Measurements from ENCODE around the gene S100A12. TPM values are rescaled to one million over a fixed set of nuclear protein-coding genes. Genes with fewer than 3 reads are reported as not detected.

Gene S100A12
- total RNA-seq, 1 experiment from 2014 or later: not detected

GRCh38 chr1:153349363-153350320 lies 25.8 kb downstream of the S100A12 start:
- H3K14ac ChIP-seq (ENCODE audit: insufficient read depth, low read length): no peak overlapping the region; the same call in 1 of the 2 replicates
- no peak overlapping the region for H3K56ac ChIP-seq (ENCODE audit: insufficient read length, low read depth, low read length)
- DNase-seq: no peak
- H3K18ac ChIP-seq (ENCODE audit: insufficient read length, low read depth, low read length): no peak overlapping the region
- Mint-ChIP-seq H3K27ac (no peak overlapping the region), H3K27me3 (ENCODE audit: low read depth) (peaks cover 29% of the 10 kb centered on the region), H3K9me3 (no peaks in the 10 kb centered on the region), H3K4me1 (no peaks in the 10 kb centered on the region), H3K4me3 (no peak overlapping the region), H3K36me3 (ENCODE audit: insufficient read depth in 1 of 3, low read depth in 3 of 3) (no peaks in the 10 kb centered on the region; a peak in 1 of 7 replicates)
- H3K4me2 ChIP-seq (ENCODE audit: insufficient read depth, insufficient read length, low read length): no peak overlapping the region
- no peak overlapping the region for H3K9ac ChIP-seq (ENCODE audit: extremely low read depth, insufficient read length, low read length)
- TF ChIP-seq CTCF (conservative IDR thresholded peaks at IDR 0.05): no peak
- H3K4ac ChIP-seq (ENCODE audit: low read depth, low read length): no peak overlapping the region
- H3K23ac ChIP-seq (ENCODE audit: insufficient read length, low read depth, low read length): no peak overlapping the region
- no peak overlapping the region for H4K8ac ChIP-seq (replicated peaks; ENCODE audit: insufficient read length, low read depth, low read length)
- H3K79me2 ChIP-seq (ENCODE audit: insufficient read depth, low read length): no peaks in the 10 kb centered on the region
- no peak overlapping the region for H3K27ac ChIP-seq (ENCODE audit: insufficient read length, low read depth, low read length)
- H3K23me2 ChIP-seq (ENCODE audit: insufficient read length, low read depth, low read length, poor library complexity, severe bottlenecking): no peaks in the 10 kb centered on the region
- H2BK5ac ChIP-seq (ENCODE audit: insufficient read length, low read length): no peak overlapping the region
- H3K79me1 ChIP-seq (ENCODE audit: insufficient read depth, low read depth, low read length, poor library complexity, severe bottlenecking): no peaks in the 10 kb centered on the region
- H2AK5ac ChIP-seq (ENCODE audit: insufficient read length, low read length): no peak overlapping the region
- H4K91ac ChIP-seq (ENCODE audit: insufficient read length, low read depth, low read length): no peak overlapping the region
- no peak overlapping the region for H2AFZ ChIP-seq (ENCODE audit: low read length)
- no peaks in the 10 kb centered on the region for H3K9me3 ChIP-seq (ENCODE audit: control insufficient read depth, low read depth, low read length)
- H2BK20ac ChIP-seq (ENCODE audit: low read depth, low read length, poor library complexity, severe bottlenecking): no peak overlapping the region
- H4K20me1 ChIP-seq (ENCODE audit: control insufficient read depth, insufficient read depth, insufficient read length): no peaks in the 10 kb centered on the region
- no peak overlapping the region for H2BK12ac ChIP-seq (ENCODE audit: insufficient read length, low read depth, low read length)
- no peak overlapping the region for H3T11ph ChIP-seq (ENCODE audit: low read length)
- H2BK120ac ChIP-seq (ENCODE audit: low read depth, low read length, poor library complexity, severe bottlenecking): no peak overlapping the region
- H4K5ac ChIP-seq (ENCODE audit: insufficient read length, low read depth, low read length): no peak overlapping the region
- H3K27me3 ChIP-seq (ENCODE audit: insufficient read depth, low read length): no peaks in the 10 kb centered on the region
- no peak overlapping the region for H2BK15ac ChIP-seq (ENCODE audit: low read depth, low read length)
- no CpG with 5 or more reads among the region's 17 CpGs for WGBS (ENCODE audit: extremely low coverage, insufficient read length, low lambda C conversion rate)
- H3K4me1 ChIP-seq (ENCODE audit: insufficient read depth, low read length): no peaks in the 10 kb centered on the region

All from H9 (cell line).